Activated T-helper 1 cell treated with anti-CD3 and anti-CD28 coated beads, Interleukin-12 subunit alpha, Interleukin-12 subunit beta, Interleukin-2, Interleukin-4 antibody, amounts not matched to agents 30 ng/mL and 10 ng/mL and 1 ng/mL, durations not matched to agents 14 hours and 24 hours and 36 hours (primary cell): Measurements from ENCODE around the gene LOXL1. TPM values are rescaled to one million over a fixed set of nuclear protein-coding genes. Genes with fewer than 3 reads are reported as not detected.

Experiments
- DNase-seq: peaks from one replicate; pipeline ENCODE4 v3.0.0; 2021; ENCODE audit warnings: low spot score
- H3K27ac Mint-ChIP-seq: one replicate; pipeline ENCODE4 v1.8.0; 2021; ENCODE audit warnings: mild to moderate bottlenecking, mixed read lengths
- H3K27me3 Mint-ChIP-seq: one replicate; pipeline ENCODE4 v1.8.0; 2022; ENCODE audit warnings: mild to moderate bottlenecking, moderate library complexity, mixed read lengths; ENCODE audit not compliant: insufficient read depth
- H3K36me3 Mint-ChIP-seq: one replicate; pipeline ENCODE4 v1.8.0; 2021; ENCODE audit warnings: low read depth, mixed read lengths
- H3K4me1 Mint-ChIP-seq: one replicate; pipeline ENCODE4 v1.8.0; 2021; ENCODE audit warnings: low read depth, mixed read lengths
- H3K4me3 Mint-ChIP-seq: one replicate; pipeline ENCODE4 v1.8.0; 2021; ENCODE audit warnings: mild to moderate bottlenecking, moderate library complexity, mixed read lengths
- H3K9me3 Mint-ChIP-seq: one replicate; pipeline ENCODE4 v1.8.0; 2021; ENCODE audit warnings: mixed read lengths
- intact Hi-C: fragments of 100-400 bp; cut with micrococcal nuclease; formaldehyde crosslinking; loops from one replicate; pipeline ENCODE4 v1.15.1; 2024
- total RNA-seq: library from RNA; stranded (reverse); gene quantifications from 2 replicates; pipeline ENCODE4 v1.2.3, GENCODE V29; 2022

Gene LOXL1
- total RNA-seq, 1 donor from 2014 or later = 0.34 TPM

GRCh38 chr15:73941044-73941443 lies 14.8 kb downstream of the LOXL1 start:
- DNase-seq = no peak
- peaks cover 2% of the 10 kb centered on the region for H3K36me3 Mint-ChIP-seq
- H3K9me3 Mint-ChIP-seq = no peaks in the 10 kb centered on the region
- H3K4me1 Mint-ChIP-seq = peaks cover 11% of the 10 kb centered on the region
- intact Hi-C loops = no loop called here
- H3K27ac Mint-ChIP-seq = no peak overlapping the region
- H3K27me3 Mint-ChIP-seq = peaks cover 5% of the 10 kb centered on the region
- H3K4me3 Mint-ChIP-seq = no peak overlapping the region

GRCh38 chr15:73941449-73941848 lies 15.2 kb downstream of the LOXL1 start:
- peaks cover 5% of the 10 kb centered on the region for H3K27me3 Mint-ChIP-seq
- intact Hi-C loops = no loop called here
- no peaks in the 10 kb centered on the region for H3K9me3 Mint-ChIP-seq
- no peak overlapping the region for H3K27ac Mint-ChIP-seq
- H3K4me1 Mint-ChIP-seq = peaks cover 11% of the 10 kb centered on the region
- peaks cover 2% of the 10 kb centered on the region for H3K36me3 Mint-ChIP-seq
- DNase-seq = no peak
- no peak overlapping the region for H3K4me3 Mint-ChIP-seq

- no peak for DNase-seq
- Mint-ChIP-seq H3K27me3 (peaks cover 5% of the 10 kb centered on the region), H3K4me1 (peaks cover 11% of the 10 kb centered on the region), H3K27ac (no peak overlapping the region), H3K9me3 (no peaks in the 10 kb centered on the region), H3K36me3 (peaks cover 2% of the 10 kb centered on the region), H3K4me3 (no peak overlapping the region)
- intact Hi-C loops = no loop called here
These were observed 15.8 kb downstream of the LOXL1 start for GRCh38 chr15:73941871-73942635.

- H3K9me3 Mint-ChIP-seq = no peaks in the 10 kb centered on the region
- peaks cover 6% of the 10 kb centered on the region for H3K27me3 Mint-ChIP-seq
- H3K36me3 Mint-ChIP-seq = peaks cover 2% of the 10 kb centered on the region
- no peak for DNase-seq
- intact Hi-C loops = no loop called here
- no peak overlapping the region for H3K27ac Mint-ChIP-seq
- peaks cover 11% of the 10 kb centered on the region for H3K4me1 Mint-ChIP-seq
- H3K4me3 Mint-ChIP-seq = no peak overlapping the region
These were observed 16.5 kb downstream of the LOXL1 start for GRCh38 chr15:73942751-73943270.

- no peak for DNase-seq
- H3K4me1 Mint-ChIP-seq = peaks cover 11% of the 10 kb centered on the region
- intact Hi-C loops = no loop called here
- peaks cover 2% of the 10 kb centered on the region for H3K36me3 Mint-ChIP-seq
- peaks cover 8% of the 10 kb centered on the region for H3K27me3 Mint-ChIP-seq
- H3K9me3 Mint-ChIP-seq = no peaks in the 10 kb centered on the region
- no peak overlapping the region for H3K4me3 Mint-ChIP-seq
- H3K27ac Mint-ChIP-seq = no peak overlapping the region
These were observed 18.2 kb downstream of the LOXL1 start for GRCh38 chr15:73944161-73945129.

- intact Hi-C loops = no loop called here
- Mint-ChIP-seq H3K27me3 (peaks cover 8% of the 10 kb centered on the region), H3K4me3 (no peak overlapping the region), H3K27ac (no peak overlapping the region), H3K36me3 (peaks cover 2% of the 10 kb centered on the region), H3K4me1 (peaks cover 11% of the 10 kb centered on the region), H3K9me3 (no peaks in the 10 kb centered on the region)
- no peak for DNase-seq
These were observed 18.9 kb downstream of the LOXL1 start for GRCh38 chr15:73945130-73945508.

- Mint-ChIP-seq H3K9me3 (no peaks in the 10 kb centered on the region), H3K36me3 (peaks cover 2% of the 10 kb centered on the region), H3K27ac (no peak overlapping the region), H3K4me3 (no peak overlapping the region), H3K27me3 (peaks cover 8% of the 10 kb centered on the region), H3K4me1 (peaks cover 13% of the 10 kb centered on the region)
- no peak for DNase-seq
- intact Hi-C loops = no loop called here
These were observed 19.9 kb downstream of the LOXL1 start for GRCh38 chr15:73946046-73946721.

GRCh38 chr15:73946795-73947370 lies 20.6 kb downstream of the LOXL1 start:
- Mint-ChIP-seq H3K4me3 (no peak overlapping the region), H3K36me3 (peaks cover 2% of the 10 kb centered on the region), H3K4me1 (peaks cover 14% of the 10 kb centered on the region), H3K27ac (no peak overlapping the region), H3K27me3 (peaks cover 8% of the 10 kb centered on the region), H3K9me3 (no peaks in the 10 kb centered on the region)
- no peak for DNase-seq
- intact Hi-C loops = no loop called here

- H3K9me3 Mint-ChIP-seq = no peaks in the 10 kb centered on the region
- DNase-seq = no peak
- no peak overlapping the region for H3K4me3 Mint-ChIP-seq
- H3K27ac Mint-ChIP-seq = no peak overlapping the region
- intact Hi-C loops = no loop called here
- peaks cover 2% of the 10 kb centered on the region for H3K36me3 Mint-ChIP-seq
- peaks cover 6% of the 10 kb centered on the region for H3K27me3 Mint-ChIP-seq
- H3K4me1 Mint-ChIP-seq = peaks cover 6% of the 10 kb centered on the region
These were observed 21.4 kb downstream of the LOXL1 start for GRCh38 chr15:73947651-73948050.

- intact Hi-C loops = no loop called here
- no peaks in the 10 kb centered on the region for H3K9me3 Mint-ChIP-seq
- peaks cover 2% of the 10 kb centered on the region for H3K36me3 Mint-ChIP-seq
- DNase-seq = no peak
- H3K27ac Mint-ChIP-seq = no peak overlapping the region
- H3K4me1 Mint-ChIP-seq = peaks cover 5% of the 10 kb centered on the region
- peaks cover 5% of the 10 kb centered on the region for H3K27me3 Mint-ChIP-seq
- H3K4me3 Mint-ChIP-seq = no peak overlapping the region
These were observed 22.1 kb downstream of the LOXL1 start for GRCh38 chr15:73948396-73948795.

- Mint-ChIP-seq H3K4me1 (peaks cover 5% of the 10 kb centered on the region), H3K9me3 (no peaks in the 10 kb centered on the region), H3K4me3 (no peak overlapping the region), H3K27me3 (peaks cover 5% of the 10 kb centered on the region), H3K27ac (no peak overlapping the region), H3K36me3 (peaks cover 2% of the 10 kb centered on the region)
- intact Hi-C loops = no loop called here
- no peak for DNase-seq
These were observed 22.7 kb downstream of the LOXL1 start for GRCh38 chr15:73948982-73949381.

- peaks cover 5% of the 10 kb centered on the region for H3K4me1 Mint-ChIP-seq
These were observed 23.2 kb downstream of the LOXL1 start for GRCh38 chr15:73949496-73949895.

More at GRCh38 chr15:73949496-73949895, 23.2 kb downstream of the LOXL1 start:
- Mint-ChIP-seq H3K4me3 (no peak overlapping the region), H3K9me3 (no peaks in the 10 kb centered on the region), H3K27ac (no peak overlapping the region), H3K36me3 (peaks cover 2% of the 10 kb centered on the region), H3K27me3 (peaks cover 5% of the 10 kb centered on the region)
- intact Hi-C loops = no loop called here
- DNase-seq = no peak
